Measurements from ENCODE around the gene SHC2. TPM values are rescaled to one million over a fixed set of nuclear protein-coding genes. Genes with fewer than 3 reads are reported as not detected.
"Not testable (repeated sequence)": the region's sequence is repeated elsewhere in the genome, so short reads cannot be mapped to it uniquely, and the experiment has no call there.

The SHC2 gene
- total RNA-seq, 1 experiment from 2014 or later = 0.98 TPM

GRCh38 chr19:415292-415691 lies 45.5 kb downstream of the SHC2 start:
- in situ Hi-C loops (cut with HindIII; ENCODE audit: low pct_unique_long_range_greater_than_20kb, low sequenced_read_pairs) = no loop called here
- no peak for DNase-seq (ENCODE audit: low read depth)

- in situ Hi-C loops (cut with HindIII; ENCODE audit: low pct_unique_long_range_greater_than_20kb, low sequenced_read_pairs) = no loop called here
- DNase-seq (ENCODE audit: low read depth) = no peak
Measured at GRCh38 chr19:413756-414420, 46.9 kb downstream of the SHC2 start.

GRCh38 chr19:412356-413355 lies 48.2 kb downstream of the SHC2 start:
- in situ Hi-C loops (cut with HindIII; ENCODE audit: low pct_unique_long_range_greater_than_20kb, low sequenced_read_pairs) = no loop called here
- DNase-seq (ENCODE audit: low read depth) = no peak

- in situ Hi-C loops (cut with HindIII; ENCODE audit: low pct_unique_long_range_greater_than_20kb, low sequenced_read_pairs) = no loop called here
- no peak for DNase-seq (ENCODE audit: low read depth)
Measured at GRCh38 chr19:411723-412355, 49.0 kb downstream of the SHC2 start.

- DNase-seq (ENCODE audit: low read depth); in situ Hi-C loops (cut with HindIII; ENCODE audit: low pct_unique_long_range_greater_than_20kb, low sequenced_read_pairs): not testable (repeated sequence)
Measured at GRCh38 chr19:411121-411722, 49.6 kb downstream of the SHC2 start.

GRCh38 chr19:410243-410781 lies 50.5 kb downstream of the SHC2 start:
- no peak for DNase-seq (ENCODE audit: low read depth)
- in situ Hi-C loops (cut with HindIII; ENCODE audit: low pct_unique_long_range_greater_than_20kb, low sequenced_read_pairs) = no loop called here

GRCh38 chr19:409516-410242 lies 51.2 kb downstream of the SHC2 start:
- in situ Hi-C loops (cut with HindIII; ENCODE audit: low pct_unique_long_range_greater_than_20kb, low sequenced_read_pairs) = no loop called here

GRCh38 chr19:408902-409515 lies 51.8 kb downstream of the SHC2 start, which contains the start of gene C2CD4C:
C2CD4C (minus strand) TSS chr19:409147; CDS start chr19:408361, 786 bp downstream.
- in situ Hi-C loops (cut with HindIII; ENCODE audit: low pct_unique_long_range_greater_than_20kb, low sequenced_read_pairs) = no loop called here
- no peak for DNase-seq (ENCODE audit: low read depth)

More at GRCh38 chr19:409516-410242, 51.2 kb downstream of the SHC2 start:
- no peak for DNase-seq (ENCODE audit: low read depth)

GRCh38 chr19:408441-408901 lies 52.4 kb downstream of the SHC2 start:
- no peak for DNase-seq (ENCODE audit: low read depth)
- in situ Hi-C loops (cut with HindIII; ENCODE audit: low pct_unique_long_range_greater_than_20kb, low sequenced_read_pairs) = no loop called here

GRCh38 chr19:407511-408440 lies 53.1 kb downstream of the SHC2 start:
- no peak for DNase-seq (ENCODE audit: low read depth)
- in situ Hi-C loops (cut with HindIII; ENCODE audit: low pct_unique_long_range_greater_than_20kb, low sequenced_read_pairs) = no loop called here

- DNase-seq (ENCODE audit: low read depth) = no peak
- in situ Hi-C loops (cut with HindIII; ENCODE audit: low pct_unique_long_range_greater_than_20kb, low sequenced_read_pairs) = no loop called here
Measured at GRCh38 chr19:406971-407510, 53.8 kb downstream of the SHC2 start.

- no peak for DNase-seq (ENCODE audit: low read depth)
- in situ Hi-C loops (cut with HindIII; ENCODE audit: low pct_unique_long_range_greater_than_20kb, low sequenced_read_pairs) = no loop called here
Measured at GRCh38 chr19:406135-406781, 54.6 kb downstream of the SHC2 start.

GRCh38 chr19:405121-405965 lies 55.5 kb downstream of the SHC2 start:
- in situ Hi-C loops (cut with HindIII; ENCODE audit: low pct_unique_long_range_greater_than_20kb, low sequenced_read_pairs) = no loop called here
- DNase-seq (ENCODE audit: low read depth) = no peak

- DNase-seq (ENCODE audit: low read depth) = no peak
- in situ Hi-C loops (cut with HindIII; ENCODE audit: low pct_unique_long_range_greater_than_20kb, low sequenced_read_pairs) = no loop called here
Measured at GRCh38 chr19:403221-404027, 57.4 kb downstream of the SHC2 start.

All from Caki2 (cell line).